Progenitor cell of endocrine pancreas (in vitro differentiated cells): ENCODE measurements around the gene ZNF346. TPM values are rescaled to one million over a fixed set of nuclear protein-coding genes. Genes with fewer than 3 reads are reported as not detected.

ENCODE experiments used
- DNase-seq: peaks from one replicate; pipeline ENCODE4 v3.0.0; 2021; ENCODE audit warnings: low spot score; ENCODE audit not compliant: unreplicated experiment
- H3K27ac Mint-ChIP-seq: 2 replicates; pipeline ENCODE4 v1.8.0; 2021; ENCODE audit warnings: mild to moderate bottlenecking, moderate library complexity, mixed read lengths
- H3K27me3 Mint-ChIP-seq: 2 replicates; pipeline ENCODE4 v1.8.0; 2021; ENCODE audit warnings: mixed read lengths
- H3K36me3 Mint-ChIP-seq: 2 replicates; pipeline ENCODE4 v1.8.0; 2022; ENCODE audit warnings: mixed read lengths; ENCODE audit not compliant: insufficient read depth
- H3K4me1 Mint-ChIP-seq: 2 replicates; pipeline ENCODE4 v1.8.0; 2021; ENCODE audit warnings: low read depth, mixed read lengths
- H3K4me3 Mint-ChIP-seq: 2 replicates; pipeline ENCODE4 v1.8.0; 2021; ENCODE audit warnings: low read depth, mild to moderate bottlenecking, moderate library complexity, mixed read lengths
- H3K9me3 Mint-ChIP-seq: 2 replicates; pipeline ENCODE4 v1.8.0; 2021; ENCODE audit warnings: low read depth, mixed read lengths
- total RNA-seq: library from RNA; stranded (reverse); gene quantifications from 2 replicates; pipeline ENCODE4 v1.2.1, GENCODE V29; 2021
- TF ChIP-seq, protein P1 (sequence below): fragments of 200-600 bp; sonication (generic); IDR thresholded peaks from one replicate; pipeline ENCODE4 v1.5.0; 2021; ENCODE audit warnings: antibody characterized with exemption, mild to moderate bottlenecking; ENCODE audit not compliant: unreplicated experiment

Gene ZNF346
- total RNA-seq, 1 donor from 2014 or later: 42.2 TPM

DNA sequence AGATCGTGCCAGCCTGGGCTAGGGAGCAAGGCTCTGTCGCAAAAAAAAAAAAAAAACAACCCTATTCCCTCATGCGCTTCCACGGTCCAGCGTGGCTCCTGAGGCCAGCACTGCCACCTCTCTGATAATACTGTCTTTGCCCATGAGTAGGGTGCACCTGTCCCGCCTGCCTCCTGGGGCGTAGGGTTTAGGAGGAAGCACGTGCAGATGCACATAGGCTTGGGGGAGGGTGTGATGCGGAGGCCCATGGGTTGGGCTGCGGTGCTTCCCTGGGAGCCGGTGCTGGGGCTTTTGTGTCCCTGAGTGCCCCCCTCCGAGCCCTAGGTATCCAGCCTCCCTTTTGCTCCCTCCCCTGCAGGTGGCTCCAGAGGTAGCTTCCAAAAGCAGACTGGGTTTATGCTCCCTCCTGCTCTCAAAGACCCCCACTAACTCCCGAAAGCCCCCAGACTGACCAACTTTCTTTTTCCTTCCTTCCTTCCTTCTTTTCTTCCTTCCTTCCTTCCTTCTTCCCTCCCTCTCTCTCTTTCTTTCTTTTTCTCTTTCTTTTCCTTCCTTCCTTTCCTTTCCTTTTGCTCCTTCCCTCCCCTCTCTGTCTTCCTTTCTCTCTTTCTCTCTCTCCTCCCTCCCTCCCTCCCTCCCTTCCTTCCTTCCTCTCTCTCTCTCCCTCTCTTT is 77.1 kb downstream of the ZNF346 start:
- Mint-ChIP-seq H3K4me3 (no peak overlapping the region), H3K9me3 (no peaks in the 10 kb centered on the region), H3K27ac (no peak overlapping the region), H3K27me3 (no peaks in the 10 kb centered on the region), H3K4me1 (peaks cover 8% of the 10 kb centered on the region), H3K36me3 (peaks cover 6% of the 10 kb centered on the region)
- TF ChIP-seq, protein P1, sequence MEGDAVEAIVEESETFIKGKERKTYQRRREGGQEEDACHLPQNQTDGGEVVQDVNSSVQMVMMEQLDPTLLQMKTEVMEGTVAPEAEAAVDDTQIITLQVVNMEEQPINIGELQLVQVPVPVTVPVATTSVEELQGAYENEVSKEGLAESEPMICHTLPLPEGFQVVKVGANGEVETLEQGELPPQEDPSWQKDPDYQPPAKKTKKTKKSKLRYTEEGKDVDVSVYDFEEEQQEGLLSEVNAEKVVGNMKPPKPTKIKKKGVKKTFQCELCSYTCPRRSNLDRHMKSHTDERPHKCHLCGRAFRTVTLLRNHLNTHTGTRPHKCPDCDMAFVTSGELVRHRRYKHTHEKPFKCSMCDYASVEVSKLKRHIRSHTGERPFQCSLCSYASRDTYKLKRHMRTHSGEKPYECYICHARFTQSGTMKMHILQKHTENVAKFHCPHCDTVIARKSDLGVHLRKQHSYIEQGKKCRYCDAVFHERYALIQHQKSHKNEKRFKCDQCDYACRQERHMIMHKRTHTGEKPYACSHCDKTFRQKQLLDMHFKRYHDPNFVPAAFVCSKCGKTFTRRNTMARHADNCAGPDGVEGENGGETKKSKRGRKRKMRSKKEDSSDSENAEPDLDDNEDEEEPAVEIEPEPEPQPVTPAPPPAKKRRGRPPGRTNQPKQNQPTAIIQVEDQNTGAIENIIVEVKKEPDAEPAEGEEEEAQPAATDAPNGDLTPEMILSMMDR: no peak
- no peak for DNase-seq

GRCh38 chr5:177100714-177101121 is 78.2 kb downstream of the ZNF346 start:
- Mint-ChIP-seq H3K4me1 (peaks cover 13% of the 10 kb centered on the region), H3K27ac (no peak overlapping the region), H3K27me3 (no peaks in the 10 kb centered on the region), H3K4me3 (no peak overlapping the region), H3K36me3 (peaks cover 5% of the 10 kb centered on the region), H3K9me3 (no peaks in the 10 kb centered on the region)
- DNase-seq: no peak
- TF ChIP-seq, protein P1: no peak

- no peaks in the 10 kb centered on the region for H3K27me3 Mint-ChIP-seq
- H3K27ac Mint-ChIP-seq: no peak overlapping the region
- TF ChIP-seq, protein P1: no peak
- no peaks in the 10 kb centered on the region for H3K9me3 Mint-ChIP-seq
- H3K4me3 Mint-ChIP-seq: no peak overlapping the region
- peaks cover 13% of the 10 kb centered on the region for H3K4me1 Mint-ChIP-seq
- no peaks in the 10 kb centered on the region for H3K36me3 Mint-ChIP-seq
- DNase-seq: no peak
Observed at GRCh38 chr5:177103523-177104253, 81.2 kb downstream of the ZNF346 start.

- Mint-ChIP-seq H3K4me1 (peaks cover 24% of the 10 kb centered on the region), H3K36me3 (no peaks in the 10 kb centered on the region), H3K4me3 (no peak overlapping the region), H3K27ac (peak overlapping the region; percentile 33), H3K27me3 (no peaks in the 10 kb centered on the region), H3K9me3 (no peaks in the 10 kb centered on the region)
- DNase-seq: no peak
- TF ChIP-seq, protein P1: no peak
Observed at GRCh38 chr5:177105691-177106476, 83.4 kb downstream of the ZNF346 start.

DNA sequence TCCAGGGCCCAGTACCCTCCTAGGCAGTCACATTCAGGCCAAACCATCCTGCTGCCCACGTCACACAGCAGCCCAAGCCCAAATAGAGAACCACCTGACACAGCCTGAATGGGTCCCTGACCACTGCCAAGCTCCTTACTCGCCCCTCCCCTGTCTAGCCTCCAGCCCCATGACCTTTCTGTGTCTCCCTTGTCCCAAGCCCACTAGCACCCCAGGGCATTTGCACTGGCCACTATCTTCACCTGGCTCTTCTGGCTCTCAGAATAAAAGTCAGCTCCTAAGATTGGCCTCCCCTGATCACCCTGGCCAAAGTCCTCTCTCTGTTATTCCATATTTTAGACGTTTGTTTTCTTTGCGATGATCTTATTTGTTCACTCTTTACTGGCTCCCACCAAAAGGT is 84.7 kb downstream of the ZNF346 start:
- TF ChIP-seq, protein P1: no peak
- H3K27ac Mint-ChIP-seq: no peak overlapping the region
- H3K27me3 Mint-ChIP-seq: no peaks in the 10 kb centered on the region
- H3K4me1 Mint-ChIP-seq: peaks cover 28% of the 10 kb centered on the region
- H3K4me3 Mint-ChIP-seq: no peak overlapping the region
- DNase-seq: no peak
- H3K9me3 Mint-ChIP-seq: no peaks in the 10 kb centered on the region
- no peaks in the 10 kb centered on the region for H3K36me3 Mint-ChIP-seq
